ELR (cell line): ENCODE measurements around the gene CACNA2D1.
A peak's percentile ranks its signal among the peaks of the same experiment; 100 is the strongest.

Experiments used
- DNase-seq: peaks from one replicate; pipeline ENCODE4 v3.0.0-alpha.2; 2015; ENCODE audit warnings: low read depth

Gene CACNA2D1

DNA sequence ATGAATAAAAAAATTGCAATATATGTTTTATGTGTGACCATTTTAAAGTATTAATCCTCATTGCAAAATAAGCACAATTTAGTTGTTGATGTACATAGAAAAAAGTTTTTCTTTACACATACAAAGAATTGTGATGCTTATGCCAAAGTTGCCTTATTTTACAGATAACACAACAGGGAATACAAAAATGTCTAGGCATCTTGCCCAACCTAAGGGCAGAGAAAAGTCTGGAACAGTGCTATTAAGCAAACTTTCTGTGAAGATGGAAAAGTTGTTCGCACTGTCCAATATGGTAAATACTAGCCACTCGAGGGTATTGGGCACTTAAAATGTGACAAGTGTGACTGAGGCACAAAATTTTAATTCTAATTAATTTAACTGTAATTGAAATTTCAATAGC, 483.6 kb downstream of the CACNA2D1 start:
- DNase-seq = no peak

DNA sequence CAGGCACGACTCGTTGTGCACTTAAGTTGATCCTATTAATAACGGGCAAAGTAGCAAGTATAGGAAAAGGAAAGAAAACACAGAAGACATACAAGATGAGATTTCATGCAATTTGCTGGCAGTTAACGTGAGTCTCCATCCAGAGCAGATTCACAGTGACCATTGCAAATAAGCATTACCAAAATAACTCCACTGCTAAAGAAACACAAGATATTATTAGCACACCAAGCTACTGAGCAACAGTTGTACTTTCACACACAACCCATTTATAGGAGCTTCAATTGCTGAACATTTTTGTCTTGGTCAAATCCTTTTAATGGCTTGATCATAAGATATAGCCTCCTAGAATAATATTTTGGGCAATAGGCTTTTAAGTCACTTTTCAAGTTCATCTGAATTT, 486.1 kb downstream of the CACNA2D1 start:
- DNase-seq = no peak

DNA sequence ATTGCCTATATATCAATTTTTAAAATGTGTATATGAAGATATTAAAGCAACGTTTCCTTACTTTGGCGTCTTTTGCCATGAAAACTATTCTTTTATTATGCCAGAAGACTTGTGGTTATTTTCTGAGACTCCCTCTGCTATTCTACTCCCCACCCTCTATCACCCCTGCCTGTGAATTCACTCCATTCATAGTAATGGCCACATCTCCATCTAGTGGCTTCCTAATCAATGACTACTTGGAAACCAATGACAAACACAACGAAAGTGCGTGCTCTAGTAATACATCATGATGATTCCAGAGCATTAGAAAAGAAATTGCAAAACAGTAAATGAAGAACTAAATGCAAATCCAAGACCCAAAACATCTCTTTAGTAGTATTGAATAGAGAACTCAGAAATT, 487.1 kb downstream of the CACNA2D1 start:
- DNase-seq = peak; percentile 52

DNA sequence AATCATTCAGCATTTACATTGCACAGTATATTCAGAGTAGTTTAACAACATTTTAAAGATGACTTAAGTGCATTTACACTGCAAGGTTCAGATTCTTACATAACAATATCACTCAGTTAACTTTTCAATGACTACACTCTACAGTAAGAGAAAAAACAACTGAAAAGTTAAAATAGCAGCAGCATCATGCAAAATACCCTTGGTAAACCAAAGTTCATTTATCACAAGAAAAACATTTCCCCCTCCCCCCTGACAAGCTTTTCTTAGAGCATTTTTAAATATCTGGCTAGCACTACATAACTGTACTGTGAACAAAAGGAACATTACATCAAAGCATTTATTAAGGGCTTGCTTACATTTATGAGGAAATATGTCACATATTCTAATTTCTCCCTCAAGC, 494.3 kb downstream of the CACNA2D1 start:
- DNase-seq = no peak

DNA sequence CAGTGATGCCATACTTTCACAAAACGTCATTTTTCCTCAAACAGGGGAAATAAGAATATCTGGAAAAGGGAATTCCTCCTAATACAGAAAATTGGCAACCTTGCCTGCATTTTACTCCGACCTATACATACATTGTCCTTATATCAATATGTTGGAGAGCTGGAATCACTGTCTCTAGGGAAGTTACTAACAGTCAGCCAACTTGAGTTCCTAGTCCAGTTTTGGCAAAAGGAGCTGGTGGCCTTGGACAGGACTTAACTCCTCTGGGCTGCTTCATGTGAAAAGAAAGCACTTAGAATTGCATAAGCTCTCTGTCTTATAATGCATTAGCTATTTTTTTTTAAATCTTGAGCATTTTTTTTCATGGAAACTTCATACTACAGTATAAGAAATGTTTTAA, 499.5 kb downstream of the CACNA2D1 start:
- no peak for DNase-seq

DNA sequence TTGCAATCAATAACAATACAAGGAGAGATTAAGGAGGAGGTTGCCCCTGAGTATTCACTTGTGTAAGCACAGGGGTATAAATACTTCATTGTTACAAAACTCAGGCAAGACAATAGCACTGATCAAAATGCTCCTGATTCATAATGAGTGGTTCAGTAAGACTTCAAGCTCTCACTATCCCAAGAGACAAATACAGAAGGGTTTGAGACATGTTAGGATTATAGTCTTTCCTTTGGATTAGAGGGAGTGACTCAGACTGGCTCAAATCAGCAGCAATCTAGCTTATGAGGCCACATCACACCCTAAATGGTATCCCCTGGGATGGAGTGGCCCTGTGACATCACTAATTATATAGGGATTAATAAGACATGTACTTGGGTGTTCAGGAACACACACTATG, 506.5 kb downstream of the CACNA2D1 start:
- peak; percentile 5 for DNase-seq

DNA sequence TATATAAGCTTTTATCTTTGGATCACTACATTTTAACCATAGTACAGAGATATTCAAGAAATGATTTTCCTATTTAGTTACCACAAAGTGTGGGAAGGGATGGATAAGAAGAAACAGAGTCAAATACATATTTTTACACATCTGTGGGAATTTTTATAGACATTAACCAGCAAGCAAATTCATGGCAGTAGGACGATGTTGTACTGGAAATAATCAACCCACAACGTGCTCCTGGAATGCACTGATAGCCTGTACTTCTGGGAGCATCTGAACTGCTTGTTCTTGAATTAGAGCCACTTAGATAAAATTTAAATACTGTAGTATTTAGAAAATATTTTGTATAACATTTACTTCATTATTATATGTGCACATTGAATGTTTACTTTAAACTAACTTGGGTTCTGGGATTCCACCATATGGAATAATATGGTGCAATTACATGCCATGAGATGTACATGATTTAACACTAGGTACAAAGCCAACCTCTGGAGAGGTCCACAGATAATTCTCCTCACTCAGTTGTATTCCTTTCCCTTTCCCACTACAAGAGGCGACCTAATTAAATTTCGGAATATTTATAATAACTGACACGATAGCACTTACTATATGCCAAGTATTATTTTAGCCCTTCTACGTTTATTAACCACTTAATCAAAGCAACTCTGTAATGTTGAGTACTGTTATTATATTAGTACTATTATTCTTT, 508.8 kb downstream of the CACNA2D1 start:
- no peak for DNase-seq

DNA sequence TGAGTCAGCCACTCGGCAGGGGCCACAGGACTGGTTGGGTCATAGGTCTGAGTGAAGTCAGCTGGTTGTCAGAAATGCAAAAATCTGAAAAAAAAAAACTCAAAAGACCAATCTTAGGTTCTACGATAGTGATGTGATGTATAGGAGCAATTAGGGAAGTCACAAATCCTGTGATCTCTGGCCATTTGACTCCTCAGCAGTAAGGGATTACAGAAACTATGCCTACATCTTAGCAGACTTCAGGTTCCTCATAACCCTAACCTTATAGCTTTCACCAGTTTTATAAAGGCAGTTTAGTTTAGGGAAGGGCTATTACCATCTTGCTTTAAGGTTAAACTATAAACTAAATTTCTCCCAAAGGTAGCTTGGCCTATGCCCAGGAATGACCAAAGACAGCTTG, 510.6 kb downstream of the CACNA2D1 start:
- DNase-seq = no peak

DNA sequence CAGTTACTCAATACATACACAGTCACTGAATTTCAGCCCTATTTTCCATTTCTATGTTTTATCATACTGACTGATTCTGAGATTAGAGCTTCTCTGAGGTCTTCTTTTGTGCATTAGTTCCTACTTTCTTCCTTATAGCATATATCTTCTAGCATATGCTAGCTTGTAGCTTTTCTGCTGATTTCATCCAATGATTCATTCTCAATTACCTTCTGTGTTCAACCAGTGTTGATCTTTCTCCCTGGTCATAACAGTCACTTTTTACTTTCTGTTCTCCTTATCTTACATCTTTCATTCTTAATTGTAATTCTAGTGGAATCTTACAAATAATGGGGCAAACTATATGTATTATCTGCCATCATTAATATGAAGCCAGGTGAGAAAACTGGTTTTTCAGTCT, 514.2 kb downstream of the CACNA2D1 start:
- peak; percentile 10 for DNase-seq

DNA sequence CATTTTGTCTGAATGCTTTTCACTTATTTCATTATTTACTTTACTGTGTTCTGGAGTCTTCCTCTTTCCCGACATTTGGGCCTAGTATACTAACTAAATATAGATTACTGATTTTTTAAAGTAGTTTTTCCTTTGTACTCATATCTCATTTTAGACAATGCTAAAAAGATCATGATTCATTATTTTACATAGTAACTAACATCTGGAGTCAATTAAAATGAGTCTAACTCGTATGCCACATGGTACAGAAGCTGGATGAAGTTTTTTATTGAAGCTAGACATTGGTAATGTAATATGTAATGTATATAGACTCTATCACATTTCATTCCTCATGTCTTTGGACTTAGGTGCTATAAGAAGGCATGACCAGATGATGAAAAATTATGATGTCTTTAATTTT, 517.4 kb downstream of the CACNA2D1 start:
- DNase-seq = peak; percentile 13

DNA sequence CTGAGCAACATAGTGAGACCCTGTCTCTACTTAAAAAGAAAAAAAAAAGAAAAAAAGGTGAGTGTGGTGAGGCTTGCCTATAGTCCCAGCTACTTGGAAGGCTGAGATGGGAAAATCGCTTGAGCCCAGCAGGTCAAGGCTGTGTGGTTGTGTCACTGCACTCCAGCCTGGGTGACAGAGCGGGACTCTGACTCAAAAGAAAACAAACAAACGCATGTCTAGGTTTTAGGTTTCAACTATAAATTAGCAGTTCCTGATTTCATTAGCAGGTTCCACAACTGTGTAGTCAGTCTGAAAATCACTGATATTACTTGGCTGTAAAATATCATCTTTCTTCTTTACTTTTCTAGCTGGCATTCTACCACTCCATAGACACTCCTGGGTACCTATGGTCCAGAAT, 518.0 kb downstream of the CACNA2D1 start:
- DNase-seq = no peak

DNA sequence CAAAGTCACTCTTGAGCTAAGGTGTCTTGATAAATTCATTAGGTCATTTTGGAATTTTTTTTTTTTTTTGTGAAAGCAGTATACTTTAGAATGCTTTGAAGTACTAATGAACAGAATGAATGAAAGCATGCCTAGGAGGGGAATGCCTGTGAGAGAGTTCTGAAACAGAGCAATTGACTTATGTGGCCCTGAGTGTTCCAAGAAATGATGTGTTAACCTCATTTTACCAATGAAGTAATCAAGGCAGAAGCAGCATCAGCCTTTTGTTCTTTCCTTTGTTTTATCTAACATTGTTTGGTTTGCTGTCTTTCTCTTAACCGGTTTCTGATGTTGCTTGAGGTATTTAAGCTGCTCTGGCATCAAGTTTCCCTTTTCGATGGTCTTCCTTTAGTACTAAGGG, 519.1 kb downstream of the CACNA2D1 start:
- DNase-seq = no peak

DNA sequence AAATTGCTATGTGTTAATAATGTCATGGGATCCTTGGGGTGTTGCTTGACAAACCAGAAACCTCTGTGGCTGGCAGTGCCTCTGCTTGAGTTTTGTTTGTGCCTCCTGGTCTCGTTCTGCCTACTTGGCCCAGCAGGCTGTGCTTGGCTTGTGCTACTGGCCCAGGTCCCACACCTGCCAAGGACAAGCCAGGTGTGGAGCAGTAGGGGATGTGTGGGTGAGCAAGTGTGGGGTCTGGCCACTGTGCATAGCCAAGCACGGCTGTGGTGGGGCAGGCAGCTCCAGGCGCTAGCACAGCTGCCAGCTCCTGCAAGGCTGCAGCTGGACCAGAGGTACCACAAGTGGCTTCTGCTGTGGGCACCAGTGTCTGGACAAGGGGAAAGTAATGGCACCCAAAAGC, 524.1 kb downstream of the CACNA2D1 start:
- no peak for DNase-seq

DNA sequence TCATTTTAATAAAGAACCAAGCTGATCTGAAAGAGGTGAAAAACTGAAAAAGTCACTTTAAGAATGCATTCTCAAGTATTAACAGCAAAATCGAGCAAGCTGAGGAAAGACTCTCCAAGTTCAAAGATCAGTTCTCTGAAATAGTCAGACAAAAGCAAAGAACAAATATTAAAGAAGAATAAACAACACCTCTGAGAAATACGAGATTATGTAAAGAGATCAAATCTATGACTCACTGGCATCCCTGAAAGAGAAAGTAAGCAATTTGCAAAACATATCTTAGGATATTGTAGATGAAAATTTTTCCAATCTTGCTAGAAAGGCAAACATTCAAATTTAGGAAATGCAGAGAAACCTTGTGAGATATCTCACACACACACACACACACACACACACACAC, 535.4 kb downstream of the CACNA2D1 start:
- DNase-seq = peak; percentile 12

DNA sequence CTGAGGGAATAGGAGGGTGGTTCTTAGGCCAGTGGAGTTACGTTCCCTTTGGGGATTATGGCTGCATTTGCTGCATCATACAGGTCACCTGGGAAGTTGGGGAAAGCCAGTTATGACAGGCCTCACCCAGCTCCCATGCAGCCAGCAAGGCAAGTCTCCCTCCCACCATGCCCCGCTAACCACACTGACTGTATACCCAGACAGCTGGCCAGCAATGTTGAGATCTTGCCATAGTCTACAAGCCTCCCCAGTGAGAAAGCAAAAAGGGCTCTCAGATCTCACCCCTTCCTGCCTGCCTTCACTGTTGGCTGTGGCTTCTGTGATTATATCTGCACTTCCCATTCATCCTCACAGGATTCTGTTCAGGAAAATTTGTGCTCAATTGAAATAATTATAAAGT, 540.5 kb downstream of the CACNA2D1 start:
- no peak for DNase-seq

DNA sequence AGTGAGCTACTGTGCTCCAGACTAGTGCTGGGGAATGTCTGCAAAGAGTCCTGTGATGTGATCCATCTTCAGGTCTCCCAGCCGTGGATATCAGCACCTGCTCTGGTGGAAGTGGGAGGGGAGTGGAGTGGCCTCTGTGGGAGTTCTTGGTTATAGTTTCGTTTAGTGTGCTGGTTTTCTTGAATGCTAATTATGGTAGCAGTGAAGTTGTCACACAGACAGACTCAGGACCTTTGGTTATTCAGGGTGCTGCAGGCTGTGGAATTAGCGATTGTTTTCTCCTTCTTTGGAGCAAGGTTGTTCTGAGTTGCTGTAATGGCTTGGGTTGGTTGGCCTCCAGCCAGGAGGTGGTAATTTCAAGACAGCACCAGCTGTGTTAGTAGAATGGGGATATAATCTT, 541.0 kb downstream of the CACNA2D1 start:
- DNase-seq = no peak
